ENCODE measurements around the gene ATAD3B. TPM values are rescaled to one million over a fixed set of nuclear protein-coding genes. Genes with fewer than 3 reads are reported as not detected.

Gene ATAD3B
- total and polyA plus RNA-seq, 2 of the 4 experiments (the other 2 are of a cell fraction) = 13.8 to 29.0 TPM

DNA sequence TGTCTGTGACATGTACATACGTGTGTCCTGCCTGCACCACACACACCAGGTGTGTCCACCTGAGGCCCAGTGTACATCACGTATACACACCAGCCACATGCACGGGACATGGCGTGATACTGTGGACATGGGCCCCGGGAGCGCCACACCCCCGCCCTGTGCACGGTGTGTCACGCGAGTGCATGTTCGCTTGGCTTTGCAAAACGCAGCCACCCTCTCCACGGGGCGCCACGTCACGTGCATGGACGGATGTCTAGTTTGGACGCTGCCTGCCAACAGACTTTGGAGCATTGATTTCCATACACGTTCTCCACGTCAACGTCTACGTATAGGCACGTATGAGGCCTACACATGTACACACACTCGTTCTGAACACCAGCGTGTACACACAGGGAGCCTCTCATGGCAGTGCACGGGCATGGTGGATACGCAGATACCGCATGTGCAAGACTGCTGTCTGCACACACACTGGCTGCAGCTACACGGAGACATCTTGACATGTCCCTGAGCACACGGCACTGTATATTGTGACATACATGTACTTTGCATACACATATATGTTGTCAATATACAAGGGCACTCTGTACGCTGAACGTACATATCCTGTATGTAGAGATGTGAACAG lies 66.2 kb downstream of the ATAD3B start:
- Histone ChIP-seq H3K9ac (ENCODE audit: low read depth, low read length) (no peak overlapping the region), H2AK5ac (ENCODE audit: low read depth, low read length) (no peak overlapping the region), H4K91ac (ENCODE audit: insufficient read depth, low read depth, low read length) (no peak overlapping the region), H4K8ac (ENCODE audit: low read depth in 2 of 2, low read length in 2 of 2) (no peak overlapping the region), H3K4me2 (ENCODE audit: low read depth, low read length) (no peak overlapping the region), H3K27ac (ENCODE audit: insufficient read depth, low read length) (no peak overlapping the region), H2BK5ac (ENCODE audit: low read depth, low read length, poor library complexity, severe bottlenecking) (no peak overlapping the region), H4K5ac (ENCODE audit: low read depth, low read length) (no peak overlapping the region), H3K23ac (ENCODE audit: low read depth, low read length) (no peak overlapping the region), H3K14ac (replicated peaks; ENCODE audit: low read depth, low read length) (no peak overlapping the region), H2AFZ (replicated peaks; ENCODE audit: low read length, poor library complexity) (no peak overlapping the region), H2BK15ac (ENCODE audit: low read depth, low read length) (no peak overlapping the region), H2BK20ac (ENCODE audit: low read depth, low read length) (no peak overlapping the region), H2BK120ac (ENCODE audit: low read depth, low read length) (no peak overlapping the region), H3K79me1 (ENCODE audit: low read depth in 1 of 2, low read length in 2 of 2) (peaks cover 10 to 44% of the 10 kb centered on the region in 2 experiments), H3K36me3 (ENCODE audit: control insufficient read depth, insufficient read depth, low read length) (peaks cover 35% of the 10 kb centered on the region), H3K18ac (ENCODE audit: low read depth, low read length) (no peak overlapping the region), H3K27me3 (ENCODE audit: control insufficient read depth, insufficient read depth, low read length) (no peaks in the 10 kb centered on the region), H4K20me1 (ENCODE audit: insufficient read depth, low read length) (peaks cover 25% of the 10 kb centered on the region), H3K56ac (ENCODE audit: extremely low read depth, insufficient read depth, low read length) (no peak overlapping the region), H3K9me1 (ENCODE audit: insufficient read depth, low read length) (peaks cover 17% of the 10 kb centered on the region), H2AK9ac (replicated peaks; ENCODE audit: low read depth, low read length, poor library complexity) (peak overlapping the region; percentile 70), H3K4me1 (ENCODE audit: control insufficient read depth, insufficient read depth, low read length) (peaks cover 14% of the 10 kb centered on the region), H3K4me3 (ENCODE audit: insufficient read depth, low read depth, low read length) (no peak overlapping the region), H3K4ac (ENCODE audit: low read depth, low read length) (no peak overlapping the region), H3K9me3 (ENCODE audit: control insufficient read depth, insufficient read depth, low read length) (no peaks in the 10 kb centered on the region)
- ChIA-PET CTCF (no interaction called here), POLR2A (ENCODE audit: unreplicated experiment) (no interaction called here)
- TF ChIP-seq CHD1 (IDR thresholded peaks at IDR 0.05; ENCODE audit: low read depth, low read length) = no peak
- TF ChIP-seq CEBPB (IDR thresholded peaks at IDR 0.05; ENCODE audit: low read depth, low read length) = peak; percentile 34; the same call in 1 of the 2 replicates
- DNase-seq (no peak), ATAC-seq (ENCODE audit: low read depth) (no peak)
- dilution Hi-C loops (cut with HindIII; ENCODE audit: low sequenced_read_pairs, unreplicated experiment) = no loop called here
- BruUV-seq (replicated peaks) = no TSS peak
- intact Hi-C loops (cut with micrococcal nuclease) = no loop called here
- WGBS, 2 experiments (ENCODE audit: extremely low coverage in 2 of 2, insufficient read length in 1 of 2) = 98% methylated on average over 27 of the region's 32 CpGs; no CpG with 5 or more reads in 1 of the 2 experiments
- in situ Hi-C loops (cut with MboI; ENCODE audit: low sequenced_read_pairs) = no loop called here
